ENCODE measurements around the gene ANKRD42.
"Not testable (repeated sequence)": the region's sequence is repeated elsewhere in the genome, so short reads cannot be mapped to it uniquely, and the experiment has no call there.

Gene ANKRD42

GRCh38 chr11:83249445-83249844 is 55.9 kb downstream of the ANKRD42 start:
- no peak for DNase-seq

- DNase-seq = peak; percentile 46
These were observed 56.6 kb downstream of the ANKRD42 start for GRCh38 chr11:83249972-83250593.

- no peak for DNase-seq
These were observed 58.8 kb downstream of the ANKRD42 start for GRCh38 chr11:83252266-83252665.

GRCh38 chr11:83252941-83253340 is 59.4 kb downstream of the ANKRD42 start:
- no peak for DNase-seq

GRCh38 chr11:83255366-83255765 is 61.9 kb downstream of the ANKRD42 start:
- DNase-seq = no peak

GRCh38 chr11:83256602-83257340 is 63.3 kb downstream of the ANKRD42 start:
- DNase-seq = no peak

GRCh38 chr11:83257761-83258168 is 64.3 kb downstream of the ANKRD42 start:
- DNase-seq = no peak

- no peak for DNase-seq
These were observed 66.0 kb downstream of the ANKRD42 start for GRCh38 chr11:83259559-83259958.

GRCh38 chr11:83265331-83265730 is 71.8 kb downstream of the ANKRD42 start:
- DNase-seq = no peak

GRCh38 chr11:83269080-83269479 is 75.6 kb downstream of the ANKRD42 start:
- not testable (repeated sequence) for DNase-seq

GRCh38 chr11:83271734-83272133 is 78.2 kb downstream of the ANKRD42 start:
- DNase-seq = not testable (repeated sequence)

- no peak for DNase-seq
These were observed 79.1 kb downstream of the ANKRD42 start for GRCh38 chr11:83272627-83273026.

- DNase-seq = no peak
These were observed 82.6 kb downstream of the ANKRD42 start for GRCh38 chr11:83275888-83276641.

GRCh38 chr11:83278351-83278750 is 84.8 kb downstream of the ANKRD42 start:
- no peak for DNase-seq

- no peak for DNase-seq
These were observed 86.7 kb downstream of the ANKRD42 start for GRCh38 chr11:83280256-83280655.

- DNase-seq = no peak
These were observed 88.7 kb downstream of the ANKRD42 start for GRCh38 chr11:83282084-83282716.

GRCh38 chr11:83284501-83285150 is 91.1 kb downstream of the ANKRD42 start:
- no peak for DNase-seq

GRCh38 chr11:83285151-83285770 is 91.7 kb downstream of the ANKRD42 start:
- no peak for DNase-seq

- peak; percentile 97 for DNase-seq
These were observed 92.4 kb downstream of the ANKRD42 start, which contains the start of gene CCDC90B for GRCh38 chr11:83285771-83286528. TSS of gene CCDC90B (minus strand) at chr11:83286367. CDS start at chr11:83285972, 395 bp downstream.

GRCh38 chr11:83287631-83288030 is 94.1 kb downstream of the ANKRD42 start:
- DNase-seq = no peak

GRCh38 chr11:83292709-83293456 is 99.4 kb downstream of the ANKRD42 start:
- peak; percentile 23 for DNase-seq

Measured in NCI-H446 treated with DMSO at 0.1 percent for 48 hours (cell line).